ENCODE measurements around the gene MAP10. TPM values are rescaled to one million over a fixed set of nuclear protein-coding genes. Genes with fewer than 3 reads are reported as not detected.

MAP10 gene
- total RNA-seq, 1 donor: 2.2 TPM

DNA sequence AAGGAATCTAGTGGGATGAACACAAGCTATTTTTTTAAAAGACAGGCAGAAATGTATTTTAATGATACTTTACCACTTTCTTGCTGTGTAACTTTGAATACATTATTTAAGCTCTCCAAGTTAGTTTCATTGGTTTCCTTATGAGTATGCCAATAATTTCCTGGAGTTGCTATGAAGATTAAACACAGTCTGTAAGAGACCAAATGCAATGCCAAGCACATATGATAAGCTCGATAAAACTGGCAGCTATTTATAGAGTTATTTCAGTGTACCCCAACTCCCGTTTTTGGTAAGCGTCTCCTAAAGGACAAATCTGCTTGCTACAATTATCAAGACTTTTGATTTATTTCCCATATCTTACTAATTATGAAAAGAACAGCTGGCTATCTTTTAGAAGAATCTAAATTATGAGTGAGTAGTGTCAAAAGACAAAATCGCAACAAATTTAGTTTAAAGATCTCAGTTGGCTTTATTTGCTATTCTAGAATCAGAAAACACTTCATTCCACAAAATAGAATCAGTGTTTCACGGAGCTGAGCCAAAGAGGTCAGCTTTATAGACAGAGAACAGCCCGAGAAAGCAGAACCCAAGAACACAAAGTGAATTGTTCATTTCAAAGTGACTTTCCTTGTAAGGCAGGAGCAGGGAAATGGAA lies 7.2 kb upstream of the MAP10 start:
- TF ChIP-seq, protein P1, sequence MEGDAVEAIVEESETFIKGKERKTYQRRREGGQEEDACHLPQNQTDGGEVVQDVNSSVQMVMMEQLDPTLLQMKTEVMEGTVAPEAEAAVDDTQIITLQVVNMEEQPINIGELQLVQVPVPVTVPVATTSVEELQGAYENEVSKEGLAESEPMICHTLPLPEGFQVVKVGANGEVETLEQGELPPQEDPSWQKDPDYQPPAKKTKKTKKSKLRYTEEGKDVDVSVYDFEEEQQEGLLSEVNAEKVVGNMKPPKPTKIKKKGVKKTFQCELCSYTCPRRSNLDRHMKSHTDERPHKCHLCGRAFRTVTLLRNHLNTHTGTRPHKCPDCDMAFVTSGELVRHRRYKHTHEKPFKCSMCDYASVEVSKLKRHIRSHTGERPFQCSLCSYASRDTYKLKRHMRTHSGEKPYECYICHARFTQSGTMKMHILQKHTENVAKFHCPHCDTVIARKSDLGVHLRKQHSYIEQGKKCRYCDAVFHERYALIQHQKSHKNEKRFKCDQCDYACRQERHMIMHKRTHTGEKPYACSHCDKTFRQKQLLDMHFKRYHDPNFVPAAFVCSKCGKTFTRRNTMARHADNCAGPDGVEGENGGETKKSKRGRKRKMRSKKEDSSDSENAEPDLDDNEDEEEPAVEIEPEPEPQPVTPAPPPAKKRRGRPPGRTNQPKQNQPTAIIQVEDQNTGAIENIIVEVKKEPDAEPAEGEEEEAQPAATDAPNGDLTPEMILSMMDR (IDR thresholded peaks at IDR 0.05; ENCODE audit: extremely low read depth, low read depth, low read length): no peak
- H3K27me3 ChIP-seq (ENCODE audit: insufficient read depth, low read length): no peaks in the 10 kb centered on the region
- no peaks in the 10 kb centered on the region for H3K36me3 ChIP-seq (ENCODE audit: insufficient read depth, low read length)
- H3K79me2 ChIP-seq (ENCODE audit: insufficient read depth, low read length): no peaks in the 10 kb centered on the region
- no peak for DNase-seq (ENCODE audit: insufficient read length, low spot score, missing footprints)
- H3K4me2 ChIP-seq (ENCODE audit: insufficient read depth, low read length): no peak overlapping the region
- H3K4me3 ChIP-seq (ENCODE audit: insufficient read depth, low read length): no peak overlapping the region
- H3K4me1 ChIP-seq (ENCODE audit: insufficient read depth, low read length): no peaks in the 10 kb centered on the region
- no peak overlapping the region for H2AFZ ChIP-seq (ENCODE audit: low read length)
- H3K27ac ChIP-seq (ENCODE audit: low read depth, low read length): no peak overlapping the region
- H4K20me1 ChIP-seq (ENCODE audit: insufficient read depth, low read length): no peaks in the 10 kb centered on the region
- H3K9me3 ChIP-seq (ENCODE audit: low read depth, low read length): no peaks in the 10 kb centered on the region

DNA sequence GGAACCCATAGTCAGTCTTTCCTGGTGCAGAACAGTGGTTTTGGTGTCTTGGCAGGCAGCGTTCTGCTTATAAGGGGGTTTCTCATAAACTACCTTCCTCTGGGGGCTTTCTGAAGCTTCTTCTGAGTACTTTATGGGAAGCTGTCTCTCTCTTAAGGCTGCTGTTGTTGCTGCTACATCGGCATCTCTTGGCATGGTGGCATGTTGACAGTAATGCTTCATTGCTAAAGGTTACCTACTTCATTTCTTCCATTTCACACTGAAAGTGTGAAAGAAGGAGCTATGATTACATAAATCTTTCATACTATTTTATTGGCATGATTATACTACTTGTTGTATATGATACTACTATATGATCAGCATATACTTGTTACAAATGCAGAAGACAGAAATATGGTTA lies 6.3 kb upstream of the MAP10 start:
- H3K79me2 ChIP-seq (ENCODE audit: insufficient read depth, low read length): no peaks in the 10 kb centered on the region
- H3K27me3 ChIP-seq (ENCODE audit: insufficient read depth, low read length): no peaks in the 10 kb centered on the region
- TF ChIP-seq, protein P1 (IDR thresholded peaks at IDR 0.05; ENCODE audit: extremely low read depth, low read depth, low read length): no peak
- no peak overlapping the region for H3K27ac ChIP-seq (ENCODE audit: low read depth, low read length)
- H4K20me1 ChIP-seq (ENCODE audit: insufficient read depth, low read length): no peaks in the 10 kb centered on the region
- H3K4me2 ChIP-seq (ENCODE audit: insufficient read depth, low read length): no peak overlapping the region
- no peak for DNase-seq (ENCODE audit: insufficient read length, low spot score, missing footprints)
- H3K9me3 ChIP-seq (ENCODE audit: low read depth, low read length): no peaks in the 10 kb centered on the region
- no peak overlapping the region for H2AFZ ChIP-seq (ENCODE audit: low read length)
- no peaks in the 10 kb centered on the region for H3K4me1 ChIP-seq (ENCODE audit: insufficient read depth, low read length)
- H3K36me3 ChIP-seq (ENCODE audit: insufficient read depth, low read length): no peaks in the 10 kb centered on the region
- no peak overlapping the region for H3K4me3 ChIP-seq (ENCODE audit: insufficient read depth, low read length)

GRCh38 chr1:232806186-232806510 lies 932 bp downstream of the MAP10 start:
- DNase-seq (ENCODE audit: insufficient read length, low spot score, missing footprints): peak; percentile 46

GRCh38 chr1:232810856-232811255 lies 5.6 kb downstream of the MAP10 start:
- no peaks in the 10 kb centered on the region for H3K36me3 ChIP-seq (ENCODE audit: insufficient read depth, low read length)
- no peak for DNase-seq (ENCODE audit: insufficient read length, low spot score, missing footprints)
- no peak overlapping the region for H3K4me2 ChIP-seq (ENCODE audit: insufficient read depth, low read length)
- H3K9me3 ChIP-seq (ENCODE audit: low read depth, low read length): no peaks in the 10 kb centered on the region
- TF ChIP-seq, protein P1 (IDR thresholded peaks at IDR 0.05; ENCODE audit: extremely low read depth, low read depth, low read length): no peak
- H3K4me1 ChIP-seq (ENCODE audit: insufficient read depth, low read length): peaks cover 3% of the 10 kb centered on the region
- H3K27me3 ChIP-seq (ENCODE audit: insufficient read depth, low read length): no peaks in the 10 kb centered on the region
- no peak overlapping the region for H2AFZ ChIP-seq (ENCODE audit: low read length)
- no peaks in the 10 kb centered on the region for H4K20me1 ChIP-seq (ENCODE audit: insufficient read depth, low read length)
- H3K27ac ChIP-seq (ENCODE audit: low read depth, low read length): no peak overlapping the region
- no peak overlapping the region for H3K4me3 ChIP-seq (ENCODE audit: insufficient read depth, low read length)
- H3K79me2 ChIP-seq (ENCODE audit: insufficient read depth, low read length): no peaks in the 10 kb centered on the region

More at GRCh38 chr1:232806186-232806510, 932 bp downstream of the MAP10 start:
- no peaks in the 10 kb centered on the region for H4K20me1 ChIP-seq (ENCODE audit: insufficient read depth, low read length)
- H3K4me3 ChIP-seq (ENCODE audit: insufficient read depth, low read length): peak overlapping the region; percentile 87
- TF ChIP-seq, protein P1 (IDR thresholded peaks at IDR 0.05; ENCODE audit: extremely low read depth, low read depth, low read length): no peak
- H3K4me2 ChIP-seq (ENCODE audit: insufficient read depth, low read length): peak overlapping the region; percentile 92
- no peaks in the 10 kb centered on the region for H3K79me2 ChIP-seq (ENCODE audit: insufficient read depth, low read length)
- no peaks in the 10 kb centered on the region for H3K9me3 ChIP-seq (ENCODE audit: low read depth, low read length)
- H3K4me1 ChIP-seq (ENCODE audit: insufficient read depth, low read length): peaks cover 13% of the 10 kb centered on the region
- no peaks in the 10 kb centered on the region for H3K27me3 ChIP-seq (ENCODE audit: insufficient read depth, low read length)
- H2AFZ ChIP-seq (ENCODE audit: low read length): peak overlapping the region; percentile 94
- no peaks in the 10 kb centered on the region for H3K36me3 ChIP-seq (ENCODE audit: insufficient read depth, low read length)
- no peak overlapping the region for H3K27ac ChIP-seq (ENCODE audit: low read depth, low read length)

Data from osteoblast (primary cell).